ENCODE data around the gene PPDPF.

DNA sequence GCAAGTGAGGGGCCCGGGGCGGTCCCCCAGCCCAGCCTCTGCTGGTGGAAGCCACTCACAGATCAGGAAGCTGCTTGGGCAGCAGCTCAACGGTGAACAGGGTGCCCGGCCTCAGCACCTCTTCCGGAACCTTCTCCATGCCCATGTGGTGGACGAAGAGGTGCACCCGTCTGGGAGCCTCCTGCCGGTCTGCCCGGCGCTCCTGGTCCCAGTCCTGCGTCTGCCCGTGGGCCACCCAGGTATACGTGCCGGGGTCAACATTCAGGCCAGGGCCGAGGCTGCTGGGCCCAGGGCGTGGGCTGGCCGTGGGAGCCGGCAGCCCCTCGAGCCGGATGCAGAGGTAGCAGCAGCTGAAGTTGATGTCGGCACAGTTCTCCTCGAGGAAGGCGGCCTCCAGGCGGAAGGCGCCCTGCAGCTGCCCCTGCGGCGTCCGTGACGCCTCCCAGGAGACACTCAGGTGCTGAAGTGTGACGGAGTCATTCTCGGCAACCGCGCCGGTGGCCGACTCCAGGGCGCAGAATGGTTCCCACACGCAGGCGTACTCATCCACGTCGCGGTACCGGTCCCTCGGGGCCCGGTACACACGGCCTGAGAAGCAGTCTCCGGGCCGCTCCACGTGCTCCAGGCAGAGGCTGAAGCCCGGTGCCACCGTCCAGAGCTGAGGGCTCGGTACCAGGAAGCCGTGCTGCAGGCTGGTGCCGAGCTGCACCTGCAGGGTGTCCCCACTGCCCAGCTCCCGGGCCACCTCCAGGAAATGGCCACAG, 42.1 kb downstream of the PPDPF start:
- TF ChIP-seq FOSL1 (IDR thresholded peaks at IDR 0.05; ENCODE audit: insufficient read depth, low read depth, low read length), result no peak
- TF ChIP-seq POLR2AphosphoS5 (IDR thresholded peaks at IDR 0.05; ENCODE audit: low read depth, low read length), result no peak
- no peak for TF ChIP-seq CTCF (IDR thresholded peaks at IDR 0.05; ENCODE audit: control extremely low read depth in 1 of 3, insufficient read depth in 1 of 3, low read depth in 1 of 3, low read length in 3 of 3)

All from H1 (cell line).